A673 (cell line): ENCODE measurements around the gene PIAS4.

ENCODE experiments used
- EZH2 ChIP-seq: fragments of 200-600 bp; sonication (generic); IDR thresholded peaks from 2 replicates; pipeline ENCODE4 v1.6.1; 2017; ENCODE audit warnings: borderline replicate concordance, low read depth, mild to moderate bottlenecking, mixed read lengths, antibody characterized with exemption, low read length; ENCODE audit not compliant: poor library complexity, severe bottlenecking
- TF ChIP-seq, protein P1 (sequence below): fragments of 300-800, 200-600 bp; sonication (generic); conservative IDR thresholded peaks from 2 replicates; pipeline ENCODE4 v1.5.1; 2017; ENCODE audit warnings: low read depth, mild to moderate bottlenecking, antibody characterized with exemption, low read length, moderate library complexity, mixed read lengths

DNA sequence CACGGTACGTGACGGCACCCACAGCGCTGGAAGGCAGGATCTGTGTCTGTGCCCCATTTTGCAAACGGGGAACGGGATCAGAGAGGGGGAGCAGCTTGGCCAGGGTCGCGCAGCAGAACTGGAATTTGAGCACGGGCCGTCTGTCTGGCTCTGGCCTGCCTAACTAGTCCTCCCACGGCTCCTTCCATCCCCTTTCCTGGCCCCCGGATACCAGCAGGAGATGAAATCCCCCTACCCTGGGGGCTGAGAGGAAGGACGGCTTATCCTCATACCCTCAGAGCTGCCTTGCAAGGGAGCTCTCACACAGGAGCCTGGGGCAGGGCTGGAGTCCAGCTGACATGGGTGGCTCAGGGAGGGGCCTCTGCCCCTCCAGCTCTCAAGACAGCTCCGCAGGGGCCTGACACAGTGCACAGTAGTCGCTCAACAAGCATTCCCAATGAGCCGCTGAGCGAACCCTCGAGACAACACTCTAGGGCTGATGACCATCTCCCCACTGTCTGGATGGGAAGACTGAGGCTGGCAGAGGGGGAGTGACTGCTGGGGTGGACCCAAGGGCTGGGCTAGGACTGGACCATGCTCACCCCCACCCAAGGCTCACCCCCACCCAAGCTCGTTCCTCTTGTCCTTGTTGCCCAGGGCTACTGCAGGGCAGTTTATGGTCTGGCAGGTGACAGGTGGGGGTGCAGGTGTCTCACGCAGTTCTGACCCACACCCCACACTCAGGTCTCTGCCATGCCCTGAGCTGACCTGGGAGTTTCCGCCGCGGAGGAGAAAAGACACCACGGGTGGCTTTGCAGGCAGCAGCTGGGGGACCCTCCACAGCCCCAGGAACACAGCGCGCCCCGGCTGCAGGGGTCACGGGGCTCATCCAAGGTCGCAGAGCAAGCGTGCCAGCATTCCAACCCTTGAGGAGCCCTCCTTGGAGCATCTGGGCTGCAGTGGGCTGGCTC lies 55.2 kb downstream of the PIAS4 start:
- TF ChIP-seq, protein P1, sequence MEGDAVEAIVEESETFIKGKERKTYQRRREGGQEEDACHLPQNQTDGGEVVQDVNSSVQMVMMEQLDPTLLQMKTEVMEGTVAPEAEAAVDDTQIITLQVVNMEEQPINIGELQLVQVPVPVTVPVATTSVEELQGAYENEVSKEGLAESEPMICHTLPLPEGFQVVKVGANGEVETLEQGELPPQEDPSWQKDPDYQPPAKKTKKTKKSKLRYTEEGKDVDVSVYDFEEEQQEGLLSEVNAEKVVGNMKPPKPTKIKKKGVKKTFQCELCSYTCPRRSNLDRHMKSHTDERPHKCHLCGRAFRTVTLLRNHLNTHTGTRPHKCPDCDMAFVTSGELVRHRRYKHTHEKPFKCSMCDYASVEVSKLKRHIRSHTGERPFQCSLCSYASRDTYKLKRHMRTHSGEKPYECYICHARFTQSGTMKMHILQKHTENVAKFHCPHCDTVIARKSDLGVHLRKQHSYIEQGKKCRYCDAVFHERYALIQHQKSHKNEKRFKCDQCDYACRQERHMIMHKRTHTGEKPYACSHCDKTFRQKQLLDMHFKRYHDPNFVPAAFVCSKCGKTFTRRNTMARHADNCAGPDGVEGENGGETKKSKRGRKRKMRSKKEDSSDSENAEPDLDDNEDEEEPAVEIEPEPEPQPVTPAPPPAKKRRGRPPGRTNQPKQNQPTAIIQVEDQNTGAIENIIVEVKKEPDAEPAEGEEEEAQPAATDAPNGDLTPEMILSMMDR = no peak
- TF ChIP-seq EZH2 = no peak
